GM12892 (cell line): ENCODE data around the gene SEPTIN2.

Source experiments
- POLR2A ChIP-seq: IDR thresholded peaks from 2 replicates; pipeline ENCODE4 v1.6.1; 2011; ENCODE audit warnings: low read depth, low read length, control low read depth
- POLR2AphosphoS5 ChIP-seq: IDR thresholded peaks from 2 replicates; pipeline ENCODE4 v1.6.1; 2011; ENCODE audit warnings: low read depth, low read length, control low read depth

- TF ChIP-seq POLR2A = no peak
- no peak for TF ChIP-seq POLR2AphosphoS5
These were observed 84.5 kb downstream of the SEPTIN2 start for GRCh38 chr2:241399941-241400922.
